Tibial artery (tissue), 4 donors: ENCODE data around the gene NRDC.

ENCODE experiments used
- DNase-seq, 2 donors: peaks; one replicate each; pipeline ENCODE4 v3.0.0-alpha.2; 2019
- H3K27ac ChIP-seq, 2 donors: fragments of 200-600 bp; sonication (generic) in 1 of 2; 1 replicate in 1 of 2; 2 replicates in 1 of 2; pipeline ENCODE4 v1.5.1; 2018 to 2019; ENCODE audit warnings: mild to moderate bottlenecking in 1 of 2
- H3K27me3 ChIP-seq, 2 donors: fragments of 200-600 bp; sonication (generic) in 1 of 2; one replicate each; pipeline versions ENCODE4 v1.5.1 to v1.6.0; 2016 to 2019
- H3K36me3 ChIP-seq, 3 donors: fragments of 200-600 bp; sonication (generic) in 2 of 3; one replicate each; pipeline ENCODE4 v1.5.1; 2016 to 2019; ENCODE audit warnings: mild to moderate bottlenecking in 2 of 3
- H3K4me1 ChIP-seq, 4 donors: fragments of 200-600 bp; sonication (generic) in 2 of 4; 1 replicate in 3 of 4; 2 replicates in 1 of 4; pipeline ENCODE4 v1.5.1; 2016 to 2019
- H3K4me3 ChIP-seq, 2 donors: fragments of 200-600 bp; sonication (generic) in 1 of 2; 1 replicate in 1 of 2; 2 replicates in 1 of 2; pipeline ENCODE4 v1.5.1; 2018 to 2019; ENCODE audit warnings: mild to moderate bottlenecking in 2 of 2
- H3K9me3 ChIP-seq, 3 donors: fragments of 200-600 bp; sonication (generic) in 1 of 3; one replicate each; pipeline ENCODE4 v1.5.1; 2016 to 2019
- intact Hi-C: fragments of 100-400 bp; cut with DNase I; formaldehyde crosslinking; loops from one replicate; pipeline ENCODE4 v1.15.0; 2023; ENCODE audit warnings: low total_unique reads
- TF ChIP-seq, protein P1 (sequence below), 2 experiments: fragments of 200-600 bp in 1 of 2; fragments of 450-650 bp in 1 of 2; IDR thresholded peaks; one replicate each; pipeline ENCODE4 v1.5.1; 2017 to 2019; ENCODE audit warnings: antibody characterized with exemption in 2 of 2, mild to moderate bottlenecking in 1 of 2, moderate library complexity in 1 of 2

NRDC gene

DNA sequence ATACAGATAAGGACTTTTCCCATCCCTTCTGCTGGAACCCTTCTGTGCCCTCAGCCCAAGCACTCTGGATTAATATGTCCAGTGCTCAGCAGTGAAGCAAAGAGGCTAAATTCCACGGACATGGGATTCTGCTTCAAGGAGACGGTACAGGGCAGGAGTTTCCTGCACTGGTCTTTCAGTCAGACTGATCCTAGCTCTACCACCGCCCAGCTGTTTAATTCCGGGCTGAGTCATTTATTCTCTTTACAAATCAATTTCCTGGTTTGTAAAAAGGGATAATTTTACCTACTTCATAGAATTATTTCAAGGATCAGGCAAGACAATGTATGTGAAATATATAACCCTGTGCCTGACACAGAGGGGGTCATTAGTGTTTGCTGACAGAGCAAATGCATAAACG is 41.6 kb upstream of the NRDC start:
- TF ChIP-seq, protein P1, sequence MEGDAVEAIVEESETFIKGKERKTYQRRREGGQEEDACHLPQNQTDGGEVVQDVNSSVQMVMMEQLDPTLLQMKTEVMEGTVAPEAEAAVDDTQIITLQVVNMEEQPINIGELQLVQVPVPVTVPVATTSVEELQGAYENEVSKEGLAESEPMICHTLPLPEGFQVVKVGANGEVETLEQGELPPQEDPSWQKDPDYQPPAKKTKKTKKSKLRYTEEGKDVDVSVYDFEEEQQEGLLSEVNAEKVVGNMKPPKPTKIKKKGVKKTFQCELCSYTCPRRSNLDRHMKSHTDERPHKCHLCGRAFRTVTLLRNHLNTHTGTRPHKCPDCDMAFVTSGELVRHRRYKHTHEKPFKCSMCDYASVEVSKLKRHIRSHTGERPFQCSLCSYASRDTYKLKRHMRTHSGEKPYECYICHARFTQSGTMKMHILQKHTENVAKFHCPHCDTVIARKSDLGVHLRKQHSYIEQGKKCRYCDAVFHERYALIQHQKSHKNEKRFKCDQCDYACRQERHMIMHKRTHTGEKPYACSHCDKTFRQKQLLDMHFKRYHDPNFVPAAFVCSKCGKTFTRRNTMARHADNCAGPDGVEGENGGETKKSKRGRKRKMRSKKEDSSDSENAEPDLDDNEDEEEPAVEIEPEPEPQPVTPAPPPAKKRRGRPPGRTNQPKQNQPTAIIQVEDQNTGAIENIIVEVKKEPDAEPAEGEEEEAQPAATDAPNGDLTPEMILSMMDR (IDR thresholded peaks at IDR 0.05), result no peak
- no peak overlapping the region for H3K27ac ChIP-seq
- H3K9me3 ChIP-seq, result no peaks in the 10 kb centered on the region
- no peaks in the 10 kb centered on the region for H3K4me1 ChIP-seq
- H3K4me3 ChIP-seq, result no peak overlapping the region
- intact Hi-C loops, result no loop called here
- H3K36me3 ChIP-seq, result no peaks in the 10 kb centered on the region
- peaks cover 0 to 11% of the 10 kb centered on the region in 2 donors for H3K27me3 ChIP-seq
- no peak for DNase-seq

DNA sequence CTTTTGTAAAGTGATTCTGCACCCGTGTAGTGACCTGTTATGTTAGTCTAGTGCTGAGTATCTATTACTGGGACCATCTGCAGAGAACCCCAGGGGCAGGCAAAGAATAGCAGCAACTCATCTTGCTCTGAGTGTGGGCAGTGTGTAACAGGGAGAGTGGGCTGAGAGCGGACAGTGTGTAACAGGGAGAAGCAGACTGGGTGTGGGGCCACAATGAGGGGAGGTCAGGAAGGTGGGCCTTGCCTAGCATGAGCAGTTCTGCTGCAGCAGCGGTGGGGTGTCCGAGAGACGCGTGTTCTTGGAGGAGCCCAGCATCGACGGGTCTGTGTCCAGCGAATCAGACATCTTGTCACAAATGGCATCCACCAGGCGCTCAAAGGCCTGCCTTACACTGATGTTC is 41.2 kb upstream of the NRDC start:
- no peaks in the 10 kb centered on the region for H3K9me3 ChIP-seq
- no peaks in the 10 kb centered on the region for H3K36me3 ChIP-seq
- intact Hi-C loops, result no loop called here
- DNase-seq, result no peak
- no peak overlapping the region for H3K4me3 ChIP-seq
- no peaks in the 10 kb centered on the region for H3K4me1 ChIP-seq
- TF ChIP-seq, protein P1 (IDR thresholded peaks at IDR 0.05), result no peak
- peaks cover 0 to 11% of the 10 kb centered on the region in 2 donors for H3K27me3 ChIP-seq
- no peak overlapping the region for H3K27ac ChIP-seq

GRCh38 chr1:51916587-51917405 is 38.3 kb upstream of the NRDC start:
- Histone ChIP-seq H3K4me1 (no peaks in the 10 kb centered on the region), H3K9me3 (no peaks in the 10 kb centered on the region), H3K27me3 (peaks cover 0 to 16% of the 10 kb centered on the region in 2 donors), H3K4me3 (no peak overlapping the region), H3K27ac (no peak overlapping the region), H3K36me3 (no peaks in the 10 kb centered on the region)
- no peak for DNase-seq
- intact Hi-C loops, result no loop called here
- TF ChIP-seq, protein P1 (IDR thresholded peaks at IDR 0.05), result no peak

DNA sequence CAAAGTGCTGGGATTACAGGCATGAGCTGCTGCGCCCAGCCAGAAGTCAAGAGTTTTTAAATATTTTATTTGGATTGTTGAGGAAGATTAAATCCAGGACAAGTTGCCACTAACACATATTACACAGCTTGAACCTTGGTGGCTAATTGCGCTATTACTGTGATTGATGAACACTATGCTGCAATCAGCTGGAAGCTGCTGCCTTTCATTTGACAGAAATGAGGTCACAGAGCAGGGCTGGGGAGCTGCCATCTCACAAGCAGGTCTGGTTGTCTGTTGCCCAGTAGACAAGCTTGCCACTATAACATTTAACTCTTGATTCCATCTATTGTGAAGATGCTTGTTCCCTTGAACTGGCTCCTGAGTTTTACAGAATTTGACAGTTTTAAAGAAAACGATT is 37.4 kb upstream of the NRDC start:
- no peaks in the 10 kb centered on the region for H3K9me3 ChIP-seq
- no peaks in the 10 kb centered on the region for H3K4me1 ChIP-seq
- TF ChIP-seq, protein P1 (IDR thresholded peaks at IDR 0.05), result no peak
- no peaks in the 10 kb centered on the region for H3K36me3 ChIP-seq
- intact Hi-C loops, result no loop called here
- H3K27ac ChIP-seq, result no peak overlapping the region
- no peak for DNase-seq
- H3K4me3 ChIP-seq, result no peak overlapping the region
- H3K27me3 ChIP-seq, result peaks cover 0 to 14% of the 10 kb centered on the region in 2 donors

DNA sequence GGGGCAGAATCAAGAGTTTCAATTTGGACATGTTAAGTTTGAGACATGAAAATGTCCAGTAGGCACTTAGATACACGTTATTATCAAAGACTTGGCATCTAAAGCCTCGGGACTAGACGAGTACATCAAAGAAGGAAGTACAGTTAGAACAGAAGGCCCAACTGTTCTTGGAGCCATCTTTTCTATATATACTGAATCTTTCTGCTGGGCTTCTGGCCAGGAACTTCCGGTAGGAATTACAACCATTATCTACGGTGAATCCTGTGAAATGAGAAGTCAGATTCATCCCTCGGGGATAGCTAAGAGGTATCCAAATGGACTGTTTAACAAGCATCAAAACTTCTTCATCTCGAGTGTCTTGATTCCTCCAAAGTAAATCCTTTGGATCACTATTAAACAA is 34.4 kb upstream of the NRDC start:
- H3K27ac ChIP-seq, result no peak overlapping the region
- no peaks in the 10 kb centered on the region for H3K4me1 ChIP-seq
- intact Hi-C loops, result no loop called here
- no peaks in the 10 kb centered on the region for H3K36me3 ChIP-seq
- no peaks in the 10 kb centered on the region for H3K9me3 ChIP-seq
- no peak for DNase-seq
- peaks cover 0 to 19% of the 10 kb centered on the region in 2 donors for H3K27me3 ChIP-seq
- TF ChIP-seq, protein P1 (IDR thresholded peaks at IDR 0.05), result no peak
- H3K4me3 ChIP-seq, result no peak overlapping the region
